ENCODE data around the gene NR4A3. TPM values are rescaled to one million over a fixed set of nuclear protein-coding genes. Genes with fewer than 3 reads are reported as not detected.
A peak's percentile ranks its signal among the peaks of the same experiment; 100 is the strongest.
"Not testable (repeated sequence)": the region's sequence is repeated elsewhere in the genome, so short reads cannot be mapped to it uniquely, and the experiment has no call there.

The NR4A3 gene
- 0.07 TPM in 1 of 2 replicates, not detected in the other for total RNA-seq

- TF ChIP-seq, protein P1, sequence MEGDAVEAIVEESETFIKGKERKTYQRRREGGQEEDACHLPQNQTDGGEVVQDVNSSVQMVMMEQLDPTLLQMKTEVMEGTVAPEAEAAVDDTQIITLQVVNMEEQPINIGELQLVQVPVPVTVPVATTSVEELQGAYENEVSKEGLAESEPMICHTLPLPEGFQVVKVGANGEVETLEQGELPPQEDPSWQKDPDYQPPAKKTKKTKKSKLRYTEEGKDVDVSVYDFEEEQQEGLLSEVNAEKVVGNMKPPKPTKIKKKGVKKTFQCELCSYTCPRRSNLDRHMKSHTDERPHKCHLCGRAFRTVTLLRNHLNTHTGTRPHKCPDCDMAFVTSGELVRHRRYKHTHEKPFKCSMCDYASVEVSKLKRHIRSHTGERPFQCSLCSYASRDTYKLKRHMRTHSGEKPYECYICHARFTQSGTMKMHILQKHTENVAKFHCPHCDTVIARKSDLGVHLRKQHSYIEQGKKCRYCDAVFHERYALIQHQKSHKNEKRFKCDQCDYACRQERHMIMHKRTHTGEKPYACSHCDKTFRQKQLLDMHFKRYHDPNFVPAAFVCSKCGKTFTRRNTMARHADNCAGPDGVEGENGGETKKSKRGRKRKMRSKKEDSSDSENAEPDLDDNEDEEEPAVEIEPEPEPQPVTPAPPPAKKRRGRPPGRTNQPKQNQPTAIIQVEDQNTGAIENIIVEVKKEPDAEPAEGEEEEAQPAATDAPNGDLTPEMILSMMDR (conservative IDR thresholded peaks at IDR 0.05; ENCODE audit: low read depth, low read length), result no peak
- peak; percentile 60 for DNase-seq (ENCODE audit: low read depth)
- H3K4me3 ChIP-seq (ENCODE audit: low read depth, low read length), result peak within 1 kb of the TSS; percentile 89
These were observed at the start of gene NR4A3 for GRCh38 chr9:99821396-99822108. Gene NR4A3, plus strand, starts transcription at chr9:99821885. Its CDS starts 6,158 bp downstream, at chr9:99828043.

DNA sequence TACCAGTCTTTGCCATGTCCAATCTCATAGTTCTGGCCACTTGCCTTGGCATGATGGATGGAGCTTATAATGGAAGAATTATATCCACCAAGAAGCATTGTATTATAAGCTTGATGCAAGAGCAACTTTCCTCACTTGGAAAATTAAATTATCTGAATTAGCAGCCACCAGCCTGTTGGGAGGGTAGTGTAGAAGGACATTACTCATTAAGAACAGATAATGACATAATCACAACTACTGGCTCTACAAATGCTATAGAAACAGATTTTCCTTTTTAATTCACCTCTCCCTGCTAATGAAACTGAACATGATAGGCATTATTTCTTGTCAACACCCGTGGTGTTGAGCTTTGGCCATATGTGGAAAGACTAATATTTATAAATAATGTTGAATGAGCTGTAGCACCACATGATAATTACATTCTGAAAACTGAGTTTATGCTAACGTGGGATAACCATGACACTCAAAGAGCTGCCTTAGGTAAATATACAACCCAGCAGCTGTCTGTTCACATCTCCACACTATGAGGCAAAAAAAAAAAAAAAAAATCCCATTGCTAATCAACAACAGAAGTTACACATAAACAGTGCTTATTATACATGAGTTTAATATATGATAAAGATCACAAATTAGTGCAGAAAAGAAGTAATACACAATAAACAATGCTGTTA, 48.1 kb upstream of the NR4A3 start:
- TF ChIP-seq, protein P1 (conservative IDR thresholded peaks at IDR 0.05; ENCODE audit: low read depth, low read length), result no peak
- no peak for DNase-seq (ENCODE audit: low read depth)
- H3K4me3 ChIP-seq (ENCODE audit: low read depth, low read length), result no peak overlapping the region

GRCh38 chr9:99778308-99778707, 43.4 kb upstream of the NR4A3 start:
- peak; percentile 33 for DNase-seq (ENCODE audit: low read depth)
- TF ChIP-seq, protein P1 (conservative IDR thresholded peaks at IDR 0.05; ENCODE audit: low read depth, low read length), result no peak
- no peak overlapping the region for H3K4me3 ChIP-seq (ENCODE audit: low read depth, low read length)

DNA sequence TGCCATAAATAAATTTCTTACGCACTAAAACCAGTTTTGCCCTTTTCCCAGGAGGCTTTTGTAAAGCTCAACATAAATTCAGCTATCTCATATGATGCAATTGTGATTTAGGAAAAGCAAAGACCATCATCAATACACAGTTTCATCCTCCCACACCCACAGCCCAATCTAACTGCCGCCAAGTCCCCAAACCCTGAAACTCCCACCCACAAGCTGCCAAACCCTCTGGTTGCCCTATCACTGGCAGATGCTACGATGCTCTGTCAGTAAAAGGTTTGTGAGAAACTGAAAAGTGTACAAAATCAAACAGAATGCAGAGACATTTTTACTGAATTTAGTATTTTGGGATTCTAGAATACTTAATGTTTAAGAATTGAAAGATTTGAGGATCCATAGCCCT, 42.8 kb upstream of the NR4A3 start:
- TF ChIP-seq, protein P1 (conservative IDR thresholded peaks at IDR 0.05; ENCODE audit: low read depth, low read length), result no peak
- no peak for DNase-seq (ENCODE audit: low read depth)
- no peak overlapping the region for H3K4me3 ChIP-seq (ENCODE audit: low read depth, low read length)

DNA sequence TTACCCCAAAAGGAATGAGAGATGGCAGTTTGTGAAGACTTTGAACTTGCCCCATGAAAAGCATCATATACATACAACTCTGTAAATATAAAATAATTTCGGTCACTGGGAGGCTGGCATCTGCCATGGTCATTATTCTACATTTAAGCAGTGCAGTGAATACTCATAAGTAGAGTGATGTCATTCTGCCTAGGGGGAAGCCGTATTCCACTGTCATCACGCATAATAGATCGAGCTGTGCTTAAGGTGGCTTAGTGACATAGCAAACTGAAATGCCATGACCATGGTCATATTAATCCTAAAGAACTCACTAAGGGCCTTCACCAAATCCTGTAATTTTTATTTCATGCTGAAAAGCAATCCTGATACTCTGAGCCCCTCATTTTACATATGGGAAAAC, 42.4 kb upstream of the NR4A3 start:
- TF ChIP-seq, protein P1 (conservative IDR thresholded peaks at IDR 0.05; ENCODE audit: low read depth, low read length), result no peak
- no peak for DNase-seq (ENCODE audit: low read depth)
- H3K4me3 ChIP-seq (ENCODE audit: low read depth, low read length), result no peak overlapping the region

- DNase-seq (ENCODE audit: low read depth), result not testable (repeated sequence)
These were observed 39.3 kb upstream of the NR4A3 start for GRCh38 chr9:99782349-99782748.

DNA sequence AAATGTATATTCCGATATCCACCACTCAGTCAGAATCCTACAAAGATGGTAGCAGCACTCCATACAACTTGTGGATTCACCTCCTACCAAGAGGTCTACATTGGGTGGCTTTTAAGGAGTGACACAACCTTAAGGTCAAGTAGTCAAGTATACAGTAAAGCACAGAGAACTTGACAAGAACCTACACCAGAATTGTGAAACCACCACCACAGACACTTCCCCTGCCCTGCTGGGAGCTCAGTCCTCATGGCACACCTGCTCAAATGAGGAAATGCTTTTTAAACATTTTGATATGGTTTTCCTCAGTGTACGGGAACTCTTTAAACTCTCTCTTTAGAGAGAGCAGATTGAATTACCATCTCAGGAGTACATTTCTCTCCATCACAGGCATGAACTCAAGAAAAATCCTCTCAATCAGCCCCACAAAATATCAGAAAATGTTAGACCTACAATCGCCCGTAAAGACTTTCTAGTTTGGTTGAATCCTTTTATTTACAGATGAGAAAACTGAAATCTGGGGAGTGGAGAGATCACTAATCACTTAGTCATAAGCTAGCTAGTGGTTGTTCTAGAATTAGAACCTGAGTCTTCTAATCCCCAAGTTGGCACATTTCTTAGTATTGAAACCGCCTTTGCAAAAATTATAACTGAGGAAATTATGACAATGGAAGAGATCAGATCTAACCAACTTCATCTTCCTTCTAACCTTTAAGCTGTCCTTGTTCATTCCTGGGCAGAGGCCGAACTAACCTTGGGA, 38.5 kb upstream of the NR4A3 start:
- TF ChIP-seq, protein P1 (conservative IDR thresholded peaks at IDR 0.05; ENCODE audit: low read depth, low read length), result no peak
- H3K4me3 ChIP-seq (ENCODE audit: low read depth, low read length), result no peak overlapping the region
- no peak for DNase-seq (ENCODE audit: low read depth)

More at GRCh38 chr9:99782349-99782748, 39.3 kb upstream of the NR4A3 start:
- H3K4me3 ChIP-seq (ENCODE audit: low read depth, low read length), result not testable (repeated sequence)

All from epithelial cell of proximal tubule (primary cell).